H1 (cell line): ENCODE measurements around the gene STK11. TPM values are rescaled to one million over a fixed set of nuclear protein-coding genes. Genes with fewer than 3 reads are reported as not detected.
A peak's percentile ranks its signal among the peaks of the same experiment; 100 is the strongest.

Experiments used
- CTCF ChIA-PET: fragments of 300-600 bp; sonication (Branson Sonifier 250); formaldehyde crosslinking; loops from one replicate; lab custom pipeline; 2021; ENCODE audit not compliant: partially characterized antibody; lab: Charles Lee
- POLR2A ChIA-PET: fragments of 300-600 bp; sonication (Branson Sonifier 250); formaldehyde crosslinking; loops from one replicate; lab custom pipeline; 2021; ENCODE audit warnings: inconsistent platforms; ENCODE audit not compliant: partially characterized antibody; lab: Charles Lee
- DNase-seq, 2 experiments: peaks; one replicate each; pipeline versions ENCODE4 v3.0.0 to v3.0.0-alpha.2; 2010 to 2022; ENCODE audit warnings: low spot score in 2 of 2, low read depth in 1 of 2, mixed read lengths in 1 of 2
- FAIRE-seq: peaks from 2 replicates; lab custom pipeline; 2011; peaks lifted over from hg19 to GRCh38; lab: Jason Lieb, UNC
- H2AFZ ChIP-seq: 2 replicates; pipeline ENCODE4 v1.8.1; 2012; ENCODE audit warnings: low read length, inconsistent platforms
- H2AK5ac ChIP-seq: 2 replicates; pipeline ENCODE4 v1.6.1; 2013; ENCODE audit warnings: low read depth, low read length
- H2BK120ac ChIP-seq: replicated peaks from 2 replicates; pipeline ENCODE3; 2013; ENCODE audit warnings: low read depth, low read length, inconsistent platforms
- H2BK12ac ChIP-seq: 2 replicates; pipeline ENCODE4 v1.6.1; 2013; ENCODE audit warnings: low read depth, low read length
- H2BK15ac ChIP-seq: 2 replicates; pipeline ENCODE4 v1.6.1; 2013; ENCODE audit warnings: low read length
- H2BK20ac ChIP-seq: 2 replicates; pipeline ENCODE4 v1.6.1; 2013; ENCODE audit warnings: low read length
- H2BK5ac ChIP-seq: 2 replicates; pipeline ENCODE4 v1.6.1; 2013; ENCODE audit warnings: low read depth, low read length
- H3K14ac ChIP-seq: 2 replicates; pipeline ENCODE4 v1.6.1; 2013; ENCODE audit warnings: inconsistent platforms; ENCODE audit not compliant: insufficient read length
- H3K18ac ChIP-seq: 2 replicates; pipeline ENCODE4 v1.6.1; 2013; ENCODE audit warnings: low read length; ENCODE audit errors: extremely low read depth
- H3K23ac ChIP-seq: 2 replicates; pipeline ENCODE4 v1.6.1; 2013; ENCODE audit warnings: inconsistent platforms; ENCODE audit not compliant: insufficient read length
- H3K23me2 ChIP-seq: 2 replicates; pipeline ENCODE4 v1.6.1; 2013; ENCODE audit warnings: low read depth, low read length
- H3K27ac ChIP-seq: 2 replicates; pipeline ENCODE4 v1.6.1; 2011; ENCODE audit warnings: low read depth, low read length, inconsistent platforms
- H3K27me3 ChIP-seq, 4 experiments: replicated peaks in 1 of 4; 1 replicate in 1 of 4; 2 replicates in 3 of 4; pipeline versions ENCODE4 v1.6.1 to v1.8.1; 2011 to 2013; ENCODE audit warnings: low read length in 3 of 4, mild to moderate bottlenecking in 3 of 4, inconsistent platforms in 2 of 4, mixed read lengths in 2 of 4, moderate library complexity in 1 of 4; ENCODE audit not compliant: control insufficient read depth in 3 of 4, insufficient read depth in 3 of 4; ENCODE audit errors: extremely low read depth in 1 of 4
- H3K36me3 ChIP-seq, 4 experiments: 2 replicates each; pipeline versions ENCODE4 v1.6.1 to v1.8.1; 2011 to 2013; ENCODE audit warnings: mild to moderate bottlenecking in 4 of 4, low read length in 3 of 4, moderate library complexity in 2 of 4, control low read depth in 1 of 4, inconsistent platforms in 1 of 4; ENCODE audit not compliant: insufficient read depth in 4 of 4, control insufficient read depth in 2 of 4
- H3K4ac ChIP-seq: replicated peaks from 2 replicates; pipeline ENCODE3; 2013; ENCODE audit warnings: low read length, low read depth, mixed read lengths, inconsistent platforms; ENCODE audit not compliant: insufficient read length
- H3K4me1 ChIP-seq, 4 experiments: replicated peaks in 1 of 4; 1 replicate in 1 of 4; 2 replicates in 3 of 4; pipeline versions ENCODE4 v1.6.1 to v1.8.1; 2011 to 2013; ENCODE audit warnings: low read length in 3 of 4, inconsistent platforms in 2 of 4, mixed read lengths in 1 of 4; ENCODE audit not compliant: insufficient read depth in 4 of 4, control insufficient read depth in 3 of 4
- H3K4me2 ChIP-seq, 2 experiments: 2 replicates each; pipeline versions ENCODE4 v1.6.1 to v1.8.1; 2011 to 2013; ENCODE audit warnings: low read depth in 2 of 2, low read length in 2 of 2, control low read depth in 1 of 2, inconsistent platforms in 1 of 2, mild to moderate bottlenecking in 1 of 2; ENCODE audit not compliant: insufficient read depth in 1 of 2
- H3K4me3 ChIP-seq, 4 experiments: fragments of 200-600, 300-600 bp in 1 of 4; sonication (generic), shearing (Covaris generic), sonication (Bioruptor Twin) in 1 of 4; 2 replicates each; pipeline versions ENCODE4 v1.5.1 to v1.8.1; 2011 to 2016; ENCODE audit warnings: low read length in 4 of 4, low read depth in 3 of 4, control low read depth in 2 of 4, inconsistent platforms in 2 of 4, mild to moderate bottlenecking in 2 of 4, mixed read lengths in 1 of 4, moderate library complexity in 1 of 4; ENCODE audit not compliant: insufficient read depth in 2 of 4; ENCODE audit errors: extremely low read depth in 1 of 4
- H3K56ac ChIP-seq: replicated peaks from 2 replicates; pipeline ENCODE3; 2013; ENCODE audit warnings: low read depth, mild to moderate bottlenecking, mixed read lengths, low read length, inconsistent platforms; ENCODE audit not compliant: insufficient read length
- H3K79me1 ChIP-seq: 2 replicates; pipeline ENCODE4 v1.6.1; 2013; ENCODE audit warnings: low read depth, low read length, control low read depth
- H3K79me2 ChIP-seq, 2 experiments: 2 replicates each; pipeline versions ENCODE4 v1.6.1 to v1.8.1; 2012 to 2013; ENCODE audit warnings: low read length in 2 of 2, mild to moderate bottlenecking in 2 of 2, inconsistent platforms in 1 of 2; ENCODE audit not compliant: insufficient read depth in 2 of 2, control insufficient read depth in 1 of 2
- H3K9ac ChIP-seq, 4 experiments: replicated peaks in 1 of 4; 1 replicate in 1 of 4; 2 replicates in 3 of 4; pipeline versions ENCODE4 v1.6.1 to v1.8.1; 2011 to 2013; ENCODE audit warnings: low read depth in 3 of 4, low read length in 3 of 4, control low read depth in 2 of 4, mild to moderate bottlenecking in 2 of 4, moderate library complexity in 2 of 4, inconsistent platforms in 1 of 4; ENCODE audit errors: extremely low read depth in 1 of 4
- H3K9me3 ChIP-seq, 2 experiments: 2 replicates each; pipeline versions ENCODE4 v1.6.1 to v1.8.1; 2012 to 2013; ENCODE audit warnings: mild to moderate bottlenecking in 2 of 2, moderate library complexity in 2 of 2, control low read depth in 1 of 2, inconsistent platforms in 1 of 2, low read depth in 1 of 2, low read length in 1 of 2, mixed read lengths in 1 of 2; ENCODE audit not compliant: insufficient read depth in 2 of 2
- H4K20me1 ChIP-seq, 2 experiments: replicated peaks in 1 of 2; 2 replicates each; pipeline versions ENCODE3 to v1.8.1; 2011 to 2013; ENCODE audit warnings: inconsistent platforms in 2 of 2, low read length in 2 of 2, mild to moderate bottlenecking in 1 of 2; ENCODE audit not compliant: insufficient read depth in 2 of 2, control insufficient read depth in 1 of 2
- H4K5ac ChIP-seq: 2 replicates; pipeline ENCODE4 v1.6.1; 2013; ENCODE audit warnings: low read length, low read depth, mixed read lengths, inconsistent platforms; ENCODE audit not compliant: insufficient read length
- H4K8ac ChIP-seq: 2 replicates; pipeline ENCODE4 v1.8.0; 2013; ENCODE audit warnings: mild to moderate bottlenecking, moderate library complexity, low read length, inconsistent platforms; ENCODE audit not compliant: insufficient read depth; ENCODE audit errors: extremely low read depth
- H4K91ac ChIP-seq: replicated peaks from 2 replicates; pipeline ENCODE3; 2013; ENCODE audit warnings: low read length, mixed read lengths, inconsistent platforms; ENCODE audit not compliant: insufficient read length
- BACH1 ChIP-seq: IDR thresholded peaks from 2 replicates; pipeline ENCODE4 v1.6.1; 2012; ENCODE audit warnings: low read length, improper control_type of control experiment
- CEBPB ChIP-seq: IDR thresholded peaks from 2 replicates; pipeline ENCODE4 v1.6.1; 2012; ENCODE audit warnings: low read depth, low read length
- CHD2 ChIP-seq: IDR thresholded peaks from 2 replicates; pipeline ENCODE4 v1.6.1; 2012; ENCODE audit warnings: low read length, improper control_type of control experiment
- CREB1 ChIP-seq: IDR thresholded peaks from 2 replicates; pipeline ENCODE4 v1.6.1; 2012; ENCODE audit warnings: inconsistent platforms
- CTBP2 ChIP-seq: IDR thresholded peaks from 2 replicates; pipeline ENCODE4 v1.7.0; 2011; ENCODE audit warnings: borderline replicate concordance, mild to moderate bottlenecking, moderate library complexity, mixed read lengths, low read length; ENCODE audit not compliant: insufficient read depth, insufficient read length
- FOSL1 ChIP-seq: IDR thresholded peaks from 2 replicates; pipeline ENCODE4 v1.6.1; 2011; ENCODE audit warnings: mild to moderate bottlenecking, low read depth, low read length, moderate library complexity; ENCODE audit not compliant: insufficient read depth
- KDM1A ChIP-seq: fragments of 200-600, 300-600 bp; sonication (generic); IDR thresholded peaks from 2 replicates; pipeline ENCODE4 v1.7.1; 2016; ENCODE audit warnings: mild to moderate bottlenecking, low read length, borderline replicate concordance
- NANOG ChIP-seq: IDR thresholded peaks from 2 replicates; pipeline ENCODE4 v1.6.1; 2011; ENCODE audit warnings: low read length, low read depth, mild to moderate bottlenecking, inconsistent platforms; ENCODE audit not compliant: insufficient read depth, poor library complexity, severe bottlenecking
- NRF1 ChIP-seq: IDR thresholded peaks from 2 replicates; pipeline ENCODE4 v1.6.1; 2011; ENCODE audit warnings: mild to moderate bottlenecking, low read depth, low read length, improper control_type of control experiment
- SIN3A ChIP-seq, 2 experiments: IDR thresholded peaks in 1 of 2; conservative IDR thresholded peaks in 1 of 2; 2 replicates each; pipeline ENCODE4 v1.6.1; 2011 to 2012; ENCODE audit warnings: low read length in 2 of 2, improper control_type of control experiment in 1 of 2, low read depth in 1 of 2, mild to moderate bottlenecking in 1 of 2
- SUZ12 ChIP-seq: fragments of 200-600 bp; sonication (generic); IDR thresholded peaks from 2 replicates; pipeline ENCODE4 v1.6.1; 2012; ENCODE audit warnings: mild to moderate bottlenecking, inconsistent platforms, low read length, moderate library complexity, mixed read lengths
- TCF12 ChIP-seq: IDR thresholded peaks from 2 replicates; pipeline ENCODE4 v1.6.1; 2011; ENCODE audit warnings: low read depth, mild to moderate bottlenecking, low read length
- WGBS, 2 experiments: shearing (Covaris generic) in 1 of 2; methylation state at CpG; one replicate each; pipeline versions ENCODE4 v1.1.6 to v1.1.7; 2013 to 2015; ENCODE audit warnings: low lambda C conversion rate in 2 of 2, mixed read lengths in 2 of 2, inconsistent platforms in 1 of 2, low coverage in 1 of 2, missing lambda C conversion rate in 1 of 2; ENCODE audit not compliant: insufficient replicate concordance in 2 of 2, insufficient coverage in 1 of 2, insufficient read length in 1 of 2; ENCODE audit errors: extremely low coverage in 1 of 2, missing lambda C conversion rate in 1 of 2; 5-methylcytosine and 5-hydroxymethylcytosine counted together
- polyA plus RNA-seq, 7 experiments: library from polyadenylated mRNA; depleted of rRNA in 3 of 7; stranded (reverse) in 5 of 7; unstranded in 2 of 7; fragments of >200 nt in 5 of 7; fragments of 200-250 nt in 2 of 7; gene quantifications; 1 replicate in 5 of 7; 2 replicates in 1 of 7; 4 replicates in 1 of 7; pipeline versions ENCODE4 v1.2.1 to v1.2.3, GENCODE V29; 2011 to 2013; ENCODE audit warnings: missing spikeins in 2 of 7, mixed read lengths in 2 of 7
- total RNA-seq: library from RNA; stranded (reverse); fragmentation: NEBNext Ultra II Directional; extraction: Animal tissue kit (Norgen Biotek cat#: 25700); gene quantifications from 2 replicates; pipeline ENCODE4 v1.2.1, GENCODE V29; 2021

STK11 gene
- total and polyA plus RNA-seq, 2 of the 8 experiments (the other 6 are each of a cell fraction or from before 2014, with no cell fraction given): 45.3 to 70.7 TPM

GRCh38 chr19:1262623-1263123, 57.1 kb downstream of the STK11 start:
- Histone ChIP-seq H3K14ac (no peak overlapping the region), H2BK15ac (no peak overlapping the region; the same call in 1 of the 2 replicates), H3K79me2 (no peaks in the 10 kb centered on the region), H3K9ac (no peak overlapping the region; a peak in 2 of 7 replicates), H3K4me1 (peaks cover 0 to 65% (median 42%) of the 10 kb centered on the region in 4 experiments; a peak in 6 of 7 replicates), H2BK120ac (no peak overlapping the region), H3K56ac (peak overlapping the region; percentile 59), H2BK12ac (peak overlapping the region; percentile 96; the same call in 1 of the 2 replicates), H2BK20ac (0 out of 2 replicates have a peak overlapping the region, but pooled peaks have one; percentile 43), H2BK5ac (peak overlapping the region; percentile 88; the same call in 1 of the 2 replicates), H3K4me2 (peak overlapping the region; percentile 83 to 94), H3K23me2 (peaks cover 32% of the 10 kb centered on the region; the same call in 1 of the 2 replicates), H3K23ac (no peak overlapping the region), H3K27me3 (peaks cover 0 to 7% (median 4%) of the 10 kb centered on the region in 4 experiments; a peak in 4 of 7 replicates), H3K4me3 (peak overlapping the region in 3 of 4 experiments; percentile 5 to 77 (median 55); a peak in 5 of 8 replicates), H3K27ac (no peak overlapping the region), H2AFZ (no peak overlapping the region), H3K79me1 (no peaks in the 10 kb centered on the region), H4K20me1 (peaks cover 2 to 9% of the 10 kb centered on the region in 2 experiments), H3K4ac (peak overlapping the region; percentile 44), H3K18ac (peak overlapping the region; percentile 32; the same call in 1 of the 2 replicates), H4K8ac (no peak overlapping the region; the same call in 1 of the 2 replicates), H2AK5ac (no peak overlapping the region), H4K5ac (no peak overlapping the region), H3K36me3 (peaks cover 0 to 8% (median 0%) of the 10 kb centered on the region in 4 experiments; a peak in 2 of 8 replicates), H4K91ac (peak overlapping the region; percentile 85), H3K9me3 (no peaks in the 10 kb centered on the region)
- 67% methylated on average over 6 of the region's 21 CpGs; no CpG with 5 or more reads in 1 of the 2 experiments for WGBS, 2 experiments
- ChIA-PET POLR2A (interaction anchor here (1.0 to 19.4 kb wide), 5 partner anchors 8 to 62 kb away, joined by 3 to 456 read pairs (median 331); partner anchors contain the start of genes ATP5F1D, CBARP, FAM174C and MIDN), CTCF (interaction anchor here (0.8 to 15.9 kb wide), 6 partner anchors 9 to 237 kb away, joined by 3 to 212 read pairs (median 3); partner anchors contain the start of genes ATP5F1D and CNN2)
- DNase-seq (no peak), FAIRE-seq (no peak)
- no peak for TF ChIP-seq KDM1A
- peak; percentile 41 for TF ChIP-seq CTBP2
- TF ChIP-seq NRF1: no peak
- TF ChIP-seq CHD2: no peak
- no peak for TF ChIP-seq TCF12
- TF ChIP-seq FOSL1: no peak
- no peak for TF ChIP-seq SUZ12
- no peak for TF ChIP-seq CEBPB
- TF ChIP-seq CREB1: no peak
- TF ChIP-seq BACH1: no peak
- TF ChIP-seq NANOG: no peak
- no peak for TF ChIP-seq SIN3A (conservative IDR thresholded peaks at IDR 0.05 in 1 of 2, IDR thresholded peaks at IDR 0.05 in 1 of 2; ENCODE audit: low read depth in 1 of 2, low read length in 2 of 2)
